ENCODE results near the gene CYP24A1.

CYP24A1 gene

DNA sequence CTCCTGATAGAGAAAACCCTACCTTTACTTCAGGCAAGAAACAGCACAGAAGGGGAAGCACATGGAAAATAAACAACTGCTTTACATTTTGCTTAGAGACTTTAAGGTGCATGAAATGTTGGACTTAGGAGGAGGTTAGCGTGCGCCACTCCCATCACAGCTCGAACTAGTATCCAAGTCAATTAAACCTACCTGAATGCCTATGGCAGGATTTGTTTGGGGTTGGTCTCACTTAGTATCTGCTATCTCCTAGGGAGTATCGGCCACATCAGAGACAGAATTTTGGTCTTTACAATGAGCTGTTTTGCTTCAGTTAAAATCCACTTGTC, 12.0 kb downstream of the CYP24A1 start:
- H3K4me3 ChIP-seq (ENCODE audit: low read depth, low read length), result no peak overlapping the region
- DNase-seq (ENCODE audit: low read depth), result no peak
- TF ChIP-seq, protein P1, sequence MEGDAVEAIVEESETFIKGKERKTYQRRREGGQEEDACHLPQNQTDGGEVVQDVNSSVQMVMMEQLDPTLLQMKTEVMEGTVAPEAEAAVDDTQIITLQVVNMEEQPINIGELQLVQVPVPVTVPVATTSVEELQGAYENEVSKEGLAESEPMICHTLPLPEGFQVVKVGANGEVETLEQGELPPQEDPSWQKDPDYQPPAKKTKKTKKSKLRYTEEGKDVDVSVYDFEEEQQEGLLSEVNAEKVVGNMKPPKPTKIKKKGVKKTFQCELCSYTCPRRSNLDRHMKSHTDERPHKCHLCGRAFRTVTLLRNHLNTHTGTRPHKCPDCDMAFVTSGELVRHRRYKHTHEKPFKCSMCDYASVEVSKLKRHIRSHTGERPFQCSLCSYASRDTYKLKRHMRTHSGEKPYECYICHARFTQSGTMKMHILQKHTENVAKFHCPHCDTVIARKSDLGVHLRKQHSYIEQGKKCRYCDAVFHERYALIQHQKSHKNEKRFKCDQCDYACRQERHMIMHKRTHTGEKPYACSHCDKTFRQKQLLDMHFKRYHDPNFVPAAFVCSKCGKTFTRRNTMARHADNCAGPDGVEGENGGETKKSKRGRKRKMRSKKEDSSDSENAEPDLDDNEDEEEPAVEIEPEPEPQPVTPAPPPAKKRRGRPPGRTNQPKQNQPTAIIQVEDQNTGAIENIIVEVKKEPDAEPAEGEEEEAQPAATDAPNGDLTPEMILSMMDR (IDR thresholded peaks at IDR 0.05; ENCODE audit: low read depth, low read length, missing control alignments), result no peak

DNA sequence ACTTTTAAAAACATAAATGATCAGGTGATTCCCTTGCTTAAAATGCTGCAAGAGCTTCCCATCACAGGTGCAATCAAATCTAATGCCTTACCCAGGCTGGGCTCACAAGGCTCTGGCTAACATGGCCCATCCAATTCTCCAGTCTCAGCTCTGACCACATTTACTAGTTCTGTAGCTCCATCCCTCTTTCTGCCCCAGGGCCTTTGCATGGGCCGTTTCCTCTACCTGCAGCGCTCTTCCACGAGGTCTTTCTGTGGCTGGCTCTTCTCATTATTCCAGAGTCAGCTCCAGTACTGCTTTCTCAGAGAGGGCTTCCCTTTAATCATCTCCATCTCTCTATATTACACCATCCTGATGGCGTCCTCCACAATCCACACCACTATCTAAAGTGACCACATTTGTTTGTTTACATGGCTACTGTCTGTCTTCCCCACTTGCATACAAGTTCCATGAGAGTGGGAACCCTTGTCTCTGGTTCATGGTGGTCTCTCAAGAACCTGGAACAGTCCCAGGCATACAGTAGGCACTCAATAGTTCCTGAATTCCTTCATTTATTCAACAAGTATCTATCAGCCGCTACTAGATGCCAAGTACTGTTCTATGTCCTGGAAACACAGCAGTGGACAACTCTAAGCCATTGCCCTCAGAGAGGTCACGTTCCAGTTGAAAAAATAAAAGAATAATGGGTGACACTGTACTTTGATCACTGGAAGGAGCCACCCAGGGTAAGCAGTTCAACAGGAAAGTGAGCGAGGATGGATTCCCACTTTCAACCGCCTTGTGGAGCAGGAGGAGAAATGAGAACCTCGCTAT, 12.6 kb downstream of the CYP24A1 start:
- DNase-seq (ENCODE audit: low read depth), result no peak
- no peak overlapping the region for H3K4me3 ChIP-seq (ENCODE audit: low read depth, low read length)
- TF ChIP-seq, protein P1 (IDR thresholded peaks at IDR 0.05; ENCODE audit: low read depth, low read length, missing control alignments), result no peak

DNA sequence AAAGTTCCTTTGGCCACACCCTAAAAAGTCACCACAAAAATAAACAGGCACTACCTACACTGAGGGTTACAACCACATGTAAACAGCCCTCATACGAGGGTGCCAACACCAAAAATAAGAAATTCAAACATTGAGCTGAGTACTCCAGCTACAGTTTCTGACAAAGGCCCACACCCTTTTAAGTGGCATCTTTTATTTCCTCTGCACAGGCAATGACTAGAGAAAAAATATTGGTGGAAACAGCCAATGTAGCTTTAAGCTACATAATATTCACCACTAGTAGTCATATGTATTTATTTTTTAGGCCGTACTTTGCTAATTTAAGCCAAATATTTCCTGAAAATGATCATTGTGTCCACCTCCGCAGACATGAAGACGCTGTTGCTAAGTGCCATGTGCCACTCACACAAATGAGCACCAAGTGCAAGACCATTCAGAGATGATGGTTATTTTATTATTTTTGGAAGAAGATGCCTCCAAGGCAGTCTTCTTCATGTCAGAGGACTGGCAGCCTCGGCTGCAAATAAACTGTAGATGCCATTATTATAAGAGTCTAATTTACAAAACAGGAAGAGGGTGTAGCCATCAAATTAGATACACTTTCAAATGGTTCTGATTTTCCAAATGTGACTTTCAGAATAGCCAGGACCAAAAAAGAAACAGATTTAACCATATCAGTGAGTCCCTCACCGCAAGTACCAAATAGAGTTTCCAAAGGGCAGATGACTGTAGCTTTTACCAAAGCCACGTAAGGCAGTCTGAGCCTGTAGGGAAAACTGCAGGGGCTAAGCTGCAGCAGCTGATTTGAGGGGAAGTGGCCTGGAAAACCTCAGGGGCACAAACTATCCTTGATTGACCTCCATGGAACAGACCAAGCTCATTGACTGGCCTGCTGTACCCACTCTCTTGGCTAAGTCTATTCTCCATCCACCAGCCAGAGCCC, 13.4 kb downstream of the CYP24A1 start:
- TF ChIP-seq, protein P1 (IDR thresholded peaks at IDR 0.05; ENCODE audit: low read depth, low read length, missing control alignments), result no peak
- H3K4me3 ChIP-seq (ENCODE audit: low read depth, low read length), result no peak overlapping the region
- no peak for DNase-seq (ENCODE audit: low read depth)

DNA sequence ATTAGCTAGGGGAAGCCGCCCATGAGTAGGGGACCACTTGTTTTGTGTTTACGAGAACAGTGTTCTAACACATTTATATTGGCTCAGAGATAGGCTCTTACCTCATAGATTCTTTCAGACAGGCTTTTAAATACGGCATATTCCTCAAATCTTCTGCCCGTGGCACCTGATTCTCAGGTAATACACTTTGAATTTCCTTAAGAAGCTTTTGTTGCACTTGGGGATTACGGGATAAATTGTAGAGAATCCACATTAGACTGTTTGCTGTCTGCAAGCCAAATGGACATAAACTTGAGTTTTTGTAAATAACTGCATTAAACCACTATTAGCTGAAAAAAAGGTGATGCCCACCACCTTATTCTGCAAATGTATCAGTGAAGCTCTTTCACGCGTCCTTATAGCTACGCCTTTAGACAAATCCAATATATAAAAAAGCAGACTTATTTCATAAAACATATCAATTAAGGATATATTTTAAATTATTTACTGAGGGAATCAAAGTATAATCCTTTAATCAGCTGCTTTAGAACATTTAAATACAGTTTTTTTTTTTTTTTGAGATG, 14.8 kb downstream of the CYP24A1 start:
- TF ChIP-seq, protein P1 (IDR thresholded peaks at IDR 0.05; ENCODE audit: low read depth, low read length, missing control alignments), result no peak
- DNase-seq (ENCODE audit: low read depth), result no peak
- no peak overlapping the region for H3K4me3 ChIP-seq (ENCODE audit: low read depth, low read length)

DNA sequence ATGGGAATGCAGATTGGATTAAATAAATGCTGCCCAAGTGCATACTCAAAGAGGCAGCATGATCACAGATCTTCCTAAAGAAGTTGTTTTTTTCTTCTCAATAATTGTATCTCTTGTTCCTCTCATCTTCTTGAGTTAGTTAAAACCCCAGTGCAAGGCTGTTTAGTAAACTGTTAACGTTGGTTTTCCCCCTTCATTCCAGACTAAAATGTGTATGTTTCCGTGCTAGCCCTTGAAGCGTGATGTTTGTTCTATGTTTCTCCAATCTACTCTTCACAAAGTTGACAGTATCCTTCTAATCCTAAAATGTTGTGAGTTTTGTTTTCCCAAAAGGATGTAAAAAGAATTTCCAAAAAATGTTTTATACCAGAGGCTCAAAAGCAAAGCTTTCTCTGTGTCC, 15.6 kb downstream of the CYP24A1 start:
- DNase-seq (ENCODE audit: low read depth), result no peak
- H3K4me3 ChIP-seq (ENCODE audit: low read depth, low read length), result no peak overlapping the region
- TF ChIP-seq, protein P1 (IDR thresholded peaks at IDR 0.05; ENCODE audit: low read depth, low read length, missing control alignments), result no peak

DNA sequence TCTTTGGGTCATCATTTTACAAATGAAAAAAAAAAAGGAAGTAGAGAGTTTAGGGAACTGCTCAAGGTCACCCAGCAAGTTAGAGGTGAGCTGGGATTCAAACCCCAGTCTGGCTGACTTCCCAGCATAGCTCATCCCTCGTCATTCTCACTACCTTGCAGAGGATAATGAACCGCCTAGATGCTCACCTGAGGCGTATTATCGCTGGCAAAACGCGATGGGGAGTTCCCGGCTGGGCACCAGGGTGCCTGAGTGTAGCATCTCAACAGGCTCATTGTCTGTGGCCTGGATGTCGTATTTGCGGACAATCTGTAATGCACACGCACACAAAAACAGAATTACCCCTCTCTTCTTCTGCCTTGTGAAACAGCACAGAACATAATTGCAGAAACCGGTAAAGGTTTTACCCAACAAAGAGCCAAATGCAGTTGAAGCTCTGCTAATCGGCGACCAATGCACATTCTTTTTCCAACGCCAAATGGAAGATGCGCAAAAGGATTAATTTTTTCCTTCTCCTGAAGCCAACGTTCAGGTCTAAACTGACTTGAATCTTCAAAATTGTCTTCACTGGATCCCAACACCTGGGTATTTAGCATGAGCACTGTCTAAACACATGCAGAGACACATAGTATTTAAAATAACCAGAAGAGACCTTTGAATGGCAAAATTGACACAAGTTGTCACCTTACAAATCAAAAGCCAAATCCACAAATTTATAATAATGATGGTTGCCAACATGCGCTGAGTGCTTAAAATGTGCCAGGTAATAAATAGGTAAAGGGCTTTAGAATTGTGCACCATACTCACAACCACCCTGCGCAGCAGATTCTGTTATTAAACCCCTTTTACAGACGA, 16.6 kb downstream of the CYP24A1 start:
- no peak overlapping the region for H3K4me3 ChIP-seq (ENCODE audit: low read depth, low read length)
- no peak for DNase-seq (ENCODE audit: low read depth)
- TF ChIP-seq, protein P1 (IDR thresholded peaks at IDR 0.05; ENCODE audit: low read depth, low read length, missing control alignments), result no peak

Data from GM12864 (cell line).